Neuronal stem cell (in vitro differentiated cells): Measurements from ENCODE around the gene ADGRG4.

ENCODE experiments used
- DNase-seq: peaks from one replicate; pipeline ENCODE4 v3.0.0-alpha.2; 2013; ENCODE audit warnings: low spot score
- H2AFZ ChIP-seq: one replicate; pipeline ENCODE4 v1.6.1; 2013; ENCODE audit warnings: mild to moderate bottlenecking, low read length, inconsistent platforms
- H2AK5ac ChIP-seq: 2 replicates; pipeline ENCODE4 v1.6.1; 2013; ENCODE audit warnings: low read depth, mild to moderate bottlenecking, inconsistent platforms, low read length, moderate library complexity, mixed read lengths
- H2BK120ac ChIP-seq: 2 replicates; pipeline ENCODE4 v1.6.1; 2013; ENCODE audit warnings: low read depth, mild to moderate bottlenecking, inconsistent platforms, low read length, moderate library complexity, mixed read lengths
- H2BK12ac ChIP-seq: one replicate; pipeline ENCODE4 v1.6.1; 2013; ENCODE audit warnings: low read length, inconsistent platforms
- H2BK15ac ChIP-seq: 2 replicates; pipeline ENCODE4 v1.6.1; 2013; ENCODE audit warnings: mild to moderate bottlenecking, low read length, inconsistent platforms, mixed read lengths
- H2BK5ac ChIP-seq: one replicate; pipeline ENCODE4 v1.6.1; 2013; ENCODE audit warnings: inconsistent platforms, mild to moderate bottlenecking, low read length, moderate library complexity
- H3K14ac ChIP-seq: one replicate; pipeline ENCODE4 v1.6.1; 2013; ENCODE audit warnings: low read length, inconsistent platforms
- H3K18ac ChIP-seq: 2 replicates; pipeline ENCODE4 v1.6.1; 2013; ENCODE audit warnings: low read length, inconsistent platforms
- H3K23ac ChIP-seq: 2 replicates; pipeline ENCODE4 v1.6.1; 2013; ENCODE audit warnings: low read depth, mild to moderate bottlenecking, mixed read lengths, low read length, inconsistent platforms; ENCODE audit not compliant: poor library complexity
- H3K27ac ChIP-seq: replicated peaks from 3 replicates; pipeline ENCODE4 v1.5.1; 2013; ENCODE audit warnings: low read length, inconsistent platforms
- H3K27me3 ChIP-seq, 3 experiments: 2 replicates each; pipeline ENCODE4 v1.6.1; 2013; ENCODE audit warnings: low read length in 3 of 3, mild to moderate bottlenecking in 2 of 3, inconsistent platforms in 1 of 3, low read depth in 1 of 3, mixed read lengths in 1 of 3, moderate library complexity in 1 of 3; ENCODE audit not compliant: control insufficient read depth in 3 of 3, insufficient read depth in 3 of 3
- H3K36me3 ChIP-seq, 2 donors: replicated peaks in 1 of 2; 2 replicates each; pipeline ENCODE4 v1.6.1; 2013; ENCODE audit warnings: low read length in 2 of 2; ENCODE audit not compliant: control insufficient read depth in 2 of 2, insufficient read depth in 2 of 2
- H3K4ac ChIP-seq: 2 replicates; pipeline ENCODE4 v1.6.1; 2013; ENCODE audit warnings: inconsistent platforms, mild to moderate bottlenecking, low read length, moderate library complexity
- H3K4me1 ChIP-seq, 2 donors: 1 replicate in 1 of 2; 2 replicates in 1 of 2; pipeline ENCODE4 v1.6.1; 2013; ENCODE audit warnings: low read length in 2 of 2, low read depth in 1 of 2; ENCODE audit not compliant: control insufficient read depth in 2 of 2, insufficient read depth in 1 of 2
- H3K4me2 ChIP-seq: one replicate; pipeline ENCODE4 v1.6.1; 2013; ENCODE audit warnings: mild to moderate bottlenecking, low read length, inconsistent platforms; ENCODE audit not compliant: insufficient read depth, poor library complexity, severe bottlenecking
- H3K4me3 ChIP-seq, 2 donors: 2 replicates each; pipeline ENCODE4 v1.5.1; 2013; ENCODE audit warnings: low read length in 2 of 2, mild to moderate bottlenecking in 2 of 2, inconsistent platforms in 1 of 2, moderate library complexity in 1 of 2
- H3K79me1 ChIP-seq: one replicate; pipeline ENCODE4 v1.6.1; 2013; ENCODE audit warnings: low read depth, mild to moderate bottlenecking, inconsistent platforms, low read length, moderate library complexity
- H3K9ac ChIP-seq: one replicate; pipeline ENCODE4 v1.6.1; 2013; ENCODE audit warnings: mild to moderate bottlenecking, low read depth, low read length, inconsistent platforms; ENCODE audit not compliant: poor library complexity
- H3K9me3 ChIP-seq, 2 donors: replicated peaks in 1 of 2; 2 replicates each; pipeline versions ENCODE3 to v1.6.1; 2013; ENCODE audit warnings: low read length in 2 of 2, mild to moderate bottlenecking in 2 of 2, inconsistent platforms in 1 of 2, low read depth in 1 of 2, mixed read lengths in 1 of 2, moderate library complexity in 1 of 2; ENCODE audit not compliant: control insufficient read depth in 2 of 2, insufficient read depth in 1 of 2
- H4K8ac ChIP-seq: one replicate; pipeline ENCODE4 v1.6.1; 2013; ENCODE audit warnings: low read depth, mild to moderate bottlenecking, inconsistent platforms, low read length, moderate library complexity
- H4K91ac ChIP-seq: one replicate; pipeline ENCODE4 v1.6.1; 2013; ENCODE audit warnings: low read length, low read depth, mild to moderate bottlenecking, inconsistent platforms; ENCODE audit not compliant: poor library complexity
- WGBS, 2 donors: extraction: QIAGEN DNeasy Blood & Tissue Kit; methylation state at CpG; one replicate each; pipeline ENCODE4 v1.1.7; 2013; ENCODE audit warnings: missing lambda C conversion rate in 2 of 2, mixed read lengths in 1 of 2; ENCODE audit not compliant: insufficient read length in 2 of 2, insufficient replicate concordance in 1 of 2; ENCODE audit errors: extremely low coverage in 2 of 2; 5-methylcytosine and 5-hydroxymethylcytosine counted together

Gene ADGRG4

GRCh38 chrX:136421338-136421737 is 120.6 kb downstream of the ADGRG4 start:
- DNase-seq: no peak
- Histone ChIP-seq H3K4me1 (no peaks in the 10 kb centered on the region), H2AK5ac (no peak overlapping the region), H3K14ac (no peak overlapping the region), H3K18ac (no peak overlapping the region), H2BK15ac (no peak overlapping the region), H3K9me3 (no peaks in the 10 kb centered on the region), H3K27me3 (no peaks in the 10 kb centered on the region), H4K91ac (no peak overlapping the region), H2BK120ac (no peak overlapping the region), H3K4me2 (no peak overlapping the region), H3K79me1 (no peaks in the 10 kb centered on the region), H3K23ac (no peak overlapping the region), H2BK5ac (no peak overlapping the region), H3K9ac (no peak overlapping the region), H3K27ac (no peak overlapping the region), H3K36me3 (no peaks in the 10 kb centered on the region), H3K4me3 (no peak overlapping the region), H2BK12ac (no peak overlapping the region), H2AFZ (no peak overlapping the region), H3K4ac (no peak overlapping the region), H4K8ac (no peak overlapping the region)
- no CpG with 5 or more reads among the region's 14 CpGs for WGBS, 2 donors

- Histone ChIP-seq H3K4me2 (no peak overlapping the region), H3K9ac (no peak overlapping the region), H3K79me1 (no peaks in the 10 kb centered on the region), H2AK5ac (no peak overlapping the region), H3K27me3 (no peaks in the 10 kb centered on the region), H3K23ac (no peak overlapping the region), H3K9me3 (no peaks in the 10 kb centered on the region), H3K27ac (no peak overlapping the region), H2BK120ac (no peak overlapping the region), H3K18ac (no peak overlapping the region), H4K91ac (no peak overlapping the region), H2AFZ (no peak overlapping the region), H2BK5ac (no peak overlapping the region), H2BK15ac (no peak overlapping the region), H3K36me3 (no peaks in the 10 kb centered on the region), H3K4me1 (no peaks in the 10 kb centered on the region), H4K8ac (no peak overlapping the region), H3K4me3 (no peak overlapping the region), H3K14ac (no peak overlapping the region), H2BK12ac (no peak overlapping the region), H3K4ac (no peak overlapping the region)
- DNase-seq: no peak
- WGBS, 2 donors: no CpG with 5 or more reads among the region's 2 CpGs
Measured at GRCh38 chrX:136423724-136424123, 123.0 kb downstream of the ADGRG4 start.

- Histone ChIP-seq H3K9ac (no peak overlapping the region), H3K4ac (no peak overlapping the region), H3K14ac (no peak overlapping the region), H2BK120ac (no peak overlapping the region), H3K18ac (no peak overlapping the region), H3K27me3 (no peaks in the 10 kb centered on the region), H4K8ac (no peak overlapping the region), H2AFZ (no peak overlapping the region), H3K23ac (no peak overlapping the region), H3K4me2 (no peak overlapping the region), H3K9me3 (no peaks in the 10 kb centered on the region), H2BK15ac (no peak overlapping the region), H3K79me1 (no peaks in the 10 kb centered on the region), H4K91ac (no peak overlapping the region), H2AK5ac (no peak overlapping the region), H3K36me3 (no peaks in the 10 kb centered on the region), H3K4me3 (no peak overlapping the region), H2BK12ac (no peak overlapping the region), H2BK5ac (no peak overlapping the region), H3K27ac (no peak overlapping the region), H3K4me1 (no peaks in the 10 kb centered on the region)
- DNase-seq: no peak
- WGBS, 2 donors: no CpG with 5 or more reads among the region's 2 CpGs
Measured at GRCh38 chrX:136425996-136426395, 125.2 kb downstream of the ADGRG4 start.

- Histone ChIP-seq H2BK120ac (no peak overlapping the region), H3K4me2 (no peak overlapping the region), H3K9me3 (no peaks in the 10 kb centered on the region), H4K91ac (no peak overlapping the region), H2BK15ac (no peak overlapping the region), H3K27ac (no peak overlapping the region), H3K36me3 (no peaks in the 10 kb centered on the region), H3K4me3 (no peak overlapping the region), H4K8ac (no peak overlapping the region), H2AK5ac (no peak overlapping the region), H2BK5ac (no peak overlapping the region), H3K4me1 (no peaks in the 10 kb centered on the region), H3K23ac (no peak overlapping the region), H2BK12ac (no peak overlapping the region), H3K27me3 (no peaks in the 10 kb centered on the region), H3K14ac (no peak overlapping the region), H3K79me1 (no peaks in the 10 kb centered on the region), H2AFZ (no peak overlapping the region), H3K18ac (no peak overlapping the region), H3K9ac (no peak overlapping the region), H3K4ac (no peak overlapping the region)
- DNase-seq: no peak
- WGBS, 2 donors: no CpG with 5 or more reads among the region's 1 CpG
Measured at GRCh38 chrX:136431625-136432024, 130.9 kb downstream of the ADGRG4 start.
